NCI-H345 (cell line): ENCODE data around the gene ZNF692.
A peak's percentile ranks its signal among the peaks of the same experiment; 100 is the strongest.
"Not testable (repeated sequence)": the region's sequence is repeated elsewhere in the genome, so short reads cannot be mapped to it uniquely, and the experiment has no call there.

ENCODE experiments used
- DNase-seq: peaks from one replicate; lab custom pipeline; 2025; lab: John Stamatoyannopoulos, UW

The ZNF692 gene

DNA sequence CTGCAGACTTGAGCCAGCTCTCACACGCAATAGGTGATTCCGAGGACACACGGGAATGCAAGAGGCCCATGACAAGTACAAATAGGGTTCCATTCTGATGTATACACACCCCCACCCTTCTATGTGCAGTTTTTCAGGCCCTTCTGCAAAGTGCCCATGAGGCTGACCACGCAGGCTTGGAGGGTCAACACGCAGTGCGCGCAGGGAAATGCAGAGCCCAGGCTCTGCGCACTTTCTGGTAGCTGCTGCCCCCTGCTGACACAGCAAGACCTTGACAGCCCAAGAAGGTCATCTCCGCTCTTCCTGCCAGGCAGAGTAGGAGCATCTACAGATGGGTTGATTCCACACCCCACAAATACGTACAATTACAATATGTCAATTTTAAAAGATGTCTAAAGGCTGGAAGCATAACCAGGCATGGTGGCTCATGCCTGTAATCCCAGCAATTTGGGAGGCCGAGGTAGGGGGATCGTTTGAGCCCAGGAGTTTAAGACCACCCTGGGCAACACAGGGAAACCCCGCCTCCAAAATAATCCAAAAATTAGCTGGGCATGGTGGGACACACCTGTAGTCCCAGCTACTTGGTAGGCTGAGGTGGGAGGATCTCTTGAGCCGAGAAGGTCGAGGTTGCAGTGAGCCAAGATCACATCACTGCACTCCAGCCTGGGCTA lies 51.7 kb downstream of the ZNF692 start:
- peak; percentile 28 for DNase-seq

DNA sequence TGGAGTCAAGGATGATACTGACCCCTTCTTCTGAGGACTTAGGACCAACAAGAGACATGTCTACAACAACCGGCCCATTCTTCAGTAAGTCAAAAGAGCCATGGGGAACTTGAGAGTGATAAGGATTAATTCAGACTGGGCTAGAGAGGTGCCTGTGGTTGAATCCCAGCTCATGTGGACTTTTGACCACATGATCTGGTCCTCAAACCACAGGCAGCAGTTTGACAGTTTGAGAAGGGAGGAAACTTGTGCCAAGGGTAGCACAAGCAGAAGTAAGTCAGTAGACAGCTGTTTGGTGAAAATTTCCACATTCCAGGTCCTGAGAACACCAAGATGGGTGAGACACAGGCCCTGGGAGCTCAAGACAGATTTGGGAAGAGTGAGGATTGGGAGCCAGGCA lies 53.0 kb downstream of the ZNF692 start:
- no peak for DNase-seq

DNA sequence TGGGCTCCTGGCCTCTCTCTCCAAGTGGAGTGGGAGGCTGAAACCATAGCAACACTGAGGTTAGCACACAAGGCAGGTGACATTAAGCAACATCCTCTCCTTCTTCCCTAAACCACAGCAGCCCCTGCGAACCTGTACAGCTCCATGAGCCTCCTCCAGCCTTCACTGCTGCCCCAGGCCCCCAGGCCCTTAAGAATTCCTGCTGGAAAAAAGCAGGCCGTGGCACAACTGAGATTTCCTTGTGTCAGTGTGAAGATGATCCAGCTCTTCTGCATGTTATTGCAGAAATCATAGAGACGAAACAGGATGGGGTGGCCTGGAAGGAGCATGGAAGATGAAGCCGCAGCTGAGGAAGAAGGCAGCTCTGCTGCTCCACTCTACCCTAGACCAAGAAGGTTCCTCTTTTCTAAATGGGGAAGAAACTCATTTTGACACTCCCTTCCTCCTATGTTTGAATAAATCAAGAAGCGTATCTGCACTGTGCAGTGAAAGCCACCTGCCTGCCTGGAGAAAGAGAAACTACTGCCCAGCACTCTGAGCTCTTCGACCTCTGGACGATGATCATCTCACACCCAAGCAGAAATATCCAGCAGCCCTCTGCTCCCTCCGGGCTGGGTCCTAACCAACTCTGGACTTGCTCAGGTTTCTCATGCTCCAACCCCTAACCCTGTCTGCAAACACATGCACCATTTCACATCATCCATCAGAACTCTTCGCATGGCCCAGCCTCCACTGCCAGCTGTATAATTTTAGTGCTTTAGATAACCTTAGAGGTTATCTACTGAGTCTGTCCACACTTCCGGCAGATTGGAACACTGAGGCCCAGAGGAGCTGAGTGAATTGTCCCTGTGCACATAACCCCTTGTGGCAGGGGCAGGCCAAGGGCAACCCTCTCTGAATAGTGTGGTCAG lies 53.9 kb downstream of the ZNF692 start:
- DNase-seq: no peak

DNA sequence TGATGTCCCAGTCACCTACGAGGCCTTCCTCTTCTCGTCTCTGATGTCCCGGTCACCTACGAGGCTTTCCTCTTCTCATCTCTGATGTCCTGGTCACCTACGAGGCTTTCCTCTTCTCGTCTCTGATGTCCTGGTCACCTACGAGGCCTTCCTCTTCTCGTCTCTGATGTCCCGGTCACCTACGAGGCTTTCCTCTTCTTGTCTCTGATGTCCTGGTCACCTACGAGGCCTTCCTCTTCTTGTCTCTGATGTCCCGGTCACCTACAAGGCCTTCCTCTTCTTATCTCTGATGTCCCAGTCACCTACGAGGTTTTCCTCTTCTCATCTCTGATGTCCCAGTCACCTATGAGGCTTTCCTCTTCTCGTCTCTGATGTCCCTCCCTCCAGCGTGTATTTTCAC lies 55.4 kb downstream of the ZNF692 start:
- not testable (repeated sequence) for DNase-seq

DNA sequence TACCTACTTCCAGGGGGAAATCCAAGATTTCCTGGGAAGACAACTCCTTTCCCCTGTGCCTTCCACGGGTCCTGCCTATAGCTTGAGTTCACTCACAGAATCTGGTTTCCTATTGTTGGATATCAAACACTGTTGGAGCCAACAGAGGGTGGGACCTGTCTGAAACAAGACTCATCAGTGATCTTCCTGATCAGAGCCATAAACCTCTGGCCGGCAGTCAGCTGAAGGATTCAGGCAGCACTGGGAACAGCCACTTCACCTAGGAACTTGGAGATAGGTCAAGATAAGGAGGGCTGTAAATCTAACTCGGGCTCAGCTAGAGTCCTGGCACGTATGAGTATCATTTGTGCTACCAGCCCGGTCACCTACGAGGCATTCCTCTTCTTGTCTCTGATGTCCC lies 56.4 kb downstream of the ZNF692 start:
- no peak for DNase-seq

DNA sequence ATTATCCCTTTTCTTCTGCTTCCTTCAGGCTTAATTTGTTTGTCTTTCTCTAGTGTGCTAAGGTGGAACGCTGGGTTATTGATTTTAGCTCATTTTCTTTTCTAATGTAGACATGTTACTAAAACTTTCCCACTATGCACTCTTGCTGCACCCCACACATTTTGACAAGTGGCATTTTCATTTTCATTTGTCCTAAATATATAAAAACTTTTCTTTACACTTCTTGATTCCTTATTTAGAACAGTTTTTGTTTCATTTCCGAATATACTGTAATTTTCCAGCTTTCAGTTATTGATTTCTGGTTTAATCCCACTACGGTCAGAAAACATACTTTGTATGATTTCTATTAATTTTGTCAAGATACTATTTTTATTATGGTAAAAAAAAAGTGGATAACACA lies 58.4 kb downstream of the ZNF692 start:
- no peak for DNase-seq
